VCaP (cell line): ENCODE measurements around the gene SORCS1.

ENCODE experiments used
- H3K27ac ChIP-seq: fragments of 450-650 bp; 2 replicates; pipeline ENCODE4 v1.5.1; 2017
- TF ChIP-seq, protein P1 (sequence below): fragments of 450-650 bp; conservative IDR thresholded peaks from 2 replicates; pipeline ENCODE4 v1.5.1; 2017; ENCODE audit warnings: mild to moderate bottlenecking, moderate library complexity

The SORCS1 gene

GRCh38 chr10:106570268-106570667, 594.2 kb downstream of the SORCS1 start:
- TF ChIP-seq, protein P1, sequence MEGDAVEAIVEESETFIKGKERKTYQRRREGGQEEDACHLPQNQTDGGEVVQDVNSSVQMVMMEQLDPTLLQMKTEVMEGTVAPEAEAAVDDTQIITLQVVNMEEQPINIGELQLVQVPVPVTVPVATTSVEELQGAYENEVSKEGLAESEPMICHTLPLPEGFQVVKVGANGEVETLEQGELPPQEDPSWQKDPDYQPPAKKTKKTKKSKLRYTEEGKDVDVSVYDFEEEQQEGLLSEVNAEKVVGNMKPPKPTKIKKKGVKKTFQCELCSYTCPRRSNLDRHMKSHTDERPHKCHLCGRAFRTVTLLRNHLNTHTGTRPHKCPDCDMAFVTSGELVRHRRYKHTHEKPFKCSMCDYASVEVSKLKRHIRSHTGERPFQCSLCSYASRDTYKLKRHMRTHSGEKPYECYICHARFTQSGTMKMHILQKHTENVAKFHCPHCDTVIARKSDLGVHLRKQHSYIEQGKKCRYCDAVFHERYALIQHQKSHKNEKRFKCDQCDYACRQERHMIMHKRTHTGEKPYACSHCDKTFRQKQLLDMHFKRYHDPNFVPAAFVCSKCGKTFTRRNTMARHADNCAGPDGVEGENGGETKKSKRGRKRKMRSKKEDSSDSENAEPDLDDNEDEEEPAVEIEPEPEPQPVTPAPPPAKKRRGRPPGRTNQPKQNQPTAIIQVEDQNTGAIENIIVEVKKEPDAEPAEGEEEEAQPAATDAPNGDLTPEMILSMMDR = no peak

GRCh38 chr10:106567629-106568028, 596.9 kb downstream of the SORCS1 start:
- no peak overlapping the region for H3K27ac ChIP-seq
- TF ChIP-seq, protein P1 = no peak

More at GRCh38 chr10:106570268-106570667, 594.2 kb downstream of the SORCS1 start:
- H3K27ac ChIP-seq = no peak overlapping the region

DNA sequence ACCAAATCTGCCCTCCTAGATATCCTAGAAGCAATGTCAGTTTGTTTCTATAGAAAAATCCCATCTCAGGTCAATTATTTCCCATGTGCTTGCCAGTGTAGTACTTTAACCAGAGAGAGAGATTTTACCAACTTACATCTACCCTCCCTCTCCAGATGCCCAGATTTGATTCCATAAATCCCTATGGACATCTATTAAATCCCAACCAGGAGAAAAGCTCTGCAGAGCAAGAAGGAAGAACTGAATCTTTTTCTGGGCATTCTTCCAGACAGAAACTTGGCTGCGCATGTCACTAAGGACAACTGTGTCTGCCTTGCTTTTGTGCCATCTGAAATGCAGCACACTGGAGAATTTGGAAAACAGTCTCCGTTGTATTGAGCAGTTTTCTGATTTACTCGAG, 597.6 kb downstream of the SORCS1 start:
- no peak overlapping the region for H3K27ac ChIP-seq
- TF ChIP-seq, protein P1 = no peak

DNA sequence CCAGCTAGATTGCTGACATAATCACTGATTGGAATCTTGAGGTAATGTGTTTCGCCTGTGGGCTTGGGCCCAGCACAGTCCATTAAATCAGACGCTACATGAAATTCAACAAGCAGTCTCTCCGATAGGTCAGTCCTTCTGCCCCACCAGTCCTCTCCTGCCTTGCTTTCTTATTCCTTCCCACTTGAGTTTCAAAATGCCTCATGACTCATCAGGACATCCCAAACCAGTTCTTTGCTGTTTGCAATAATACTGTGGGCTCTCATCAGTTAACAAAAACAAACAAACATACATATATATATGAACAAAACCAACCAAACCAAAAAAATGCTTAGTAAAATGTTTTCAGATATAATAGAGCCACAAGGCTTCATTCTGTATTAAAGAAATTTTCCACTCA, 599.0 kb downstream of the SORCS1 start:
- H3K27ac ChIP-seq = no peak overlapping the region
- TF ChIP-seq, protein P1 = no peak

GRCh38 chr10:106563384-106563783, 601.1 kb downstream of the SORCS1 start:
- TF ChIP-seq, protein P1 = no peak
- no peak overlapping the region for H3K27ac ChIP-seq

- H3K27ac ChIP-seq = no peak overlapping the region
- TF ChIP-seq, protein P1 = no peak
These were observed 603.4 kb downstream of the SORCS1 start for GRCh38 chr10:106560925-106561640.

DNA sequence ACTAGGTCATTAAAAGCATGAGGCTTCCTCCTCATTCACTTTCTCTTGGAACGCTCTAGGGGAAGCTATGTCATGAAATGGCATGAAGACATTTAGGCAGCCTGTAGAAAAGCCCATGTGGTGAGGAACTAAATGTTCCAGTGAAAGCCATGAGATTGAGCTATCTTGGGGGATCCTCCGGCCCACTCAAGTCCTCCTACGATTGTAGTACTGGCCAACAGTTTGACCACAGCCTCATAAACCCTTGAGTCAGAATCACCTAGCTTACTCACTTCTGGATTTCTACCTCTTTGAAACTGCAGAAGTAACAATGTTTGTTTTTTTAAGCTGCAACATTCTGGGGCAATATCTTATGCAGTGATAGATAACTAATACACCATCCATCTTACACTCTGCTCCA, 605.1 kb downstream of the SORCS1 start:
- TF ChIP-seq, protein P1 = no peak
- no peak overlapping the region for H3K27ac ChIP-seq
